Caco-2 (cell line): ENCODE measurements around the gene TSR3. TPM values are rescaled to one million over a fixed set of nuclear protein-coding genes. Genes with fewer than 3 reads are reported as not detected.

Source experiments
- BruUV-seq: library from RNA; stranded (reverse); fragments of 400-500 nt; replicated peaks from 2 replicates; lab custom pipeline; 2021; lab: Mats Ljungman, UMichigan
- CTCF ChIA-PET: fragments of 300-600 bp; sonication (Branson Sonifier 250); formaldehyde crosslinking; loops from one replicate; lab custom pipeline; 2022; ENCODE audit warnings: antibody characterized with exemption; lab: Charles Lee
- POLR2A ChIA-PET: fragments of 300-600 bp; sonication (Branson Sonifier 250); formaldehyde crosslinking; loops from one replicate; lab custom pipeline; 2022; ENCODE audit warnings: antibody characterized with exemption; lab: Charles Lee
- DNase-seq, 2 experiments: peaks; one replicate each; pipeline versions ENCODE4 v3.0.0 to v3.0.0-alpha.2; 2020 to 2022
- H3K27me3 ChIP-seq: replicated peaks from 2 replicates; pipeline ENCODE4 v1.6.0; 2011; ENCODE audit warnings: low read length; ENCODE audit not compliant: control insufficient read depth, insufficient read depth
- H3K36me3 ChIP-seq: 2 replicates; pipeline ENCODE4 v1.5.1; 2011; ENCODE audit warnings: low read length; ENCODE audit not compliant: control insufficient read depth, insufficient read depth
- H3K4me1 ChIP-seq: fragments of 250-450 bp; sonication (Bioruptor Pico); 2 replicates; pipeline ENCODE4 v1.5.1; 2020; ENCODE audit warnings: mild to moderate bottlenecking
- H3K4me3 ChIP-seq: 2 replicates; pipeline ENCODE4 v1.5.1; 2011; ENCODE audit warnings: low read depth, mild to moderate bottlenecking, control low read depth, low read length
- H3K9me3 ChIP-seq: fragments of 250-450 bp; sonication (Bioruptor Pico); 2 replicates; pipeline ENCODE4 v1.5.1; 2020; ENCODE audit warnings: mild to moderate bottlenecking, moderate library complexity
- H3K27ac Mint-ChIP-seq: one replicate; pipeline ENCODE4 v1.8.0; 2022; ENCODE audit warnings: mixed read lengths; ENCODE audit not compliant: unreplicated experiment
- H3K27me3 Mint-ChIP-seq: one replicate; pipeline ENCODE4 v1.8.0; 2022; ENCODE audit warnings: mixed read lengths; ENCODE audit not compliant: insufficient read depth, unreplicated experiment
- H3K36me3 Mint-ChIP-seq: one replicate; pipeline ENCODE4 v1.8.0; 2022; ENCODE audit warnings: mild to moderate bottlenecking, mixed read lengths; ENCODE audit not compliant: insufficient read depth, unreplicated experiment
- H3K4me1 Mint-ChIP-seq: one replicate; pipeline ENCODE4 v1.8.0; 2022; ENCODE audit warnings: low read depth, mixed read lengths; ENCODE audit not compliant: unreplicated experiment
- H3K4me3 Mint-ChIP-seq: one replicate; pipeline ENCODE4 v1.8.0; 2022; ENCODE audit warnings: mild to moderate bottlenecking, moderate library complexity, mixed read lengths; ENCODE audit not compliant: unreplicated experiment
- H3K9me3 Mint-ChIP-seq: one replicate; pipeline ENCODE4 v1.8.0; 2022; ENCODE audit warnings: mixed read lengths; ENCODE audit not compliant: unreplicated experiment
- CTCF ChIP-seq, 2 experiments: fragments of 200-600 bp in 1 of 2; IDR thresholded peaks; 1 replicate in 1 of 2; 2 replicates in 1 of 2; pipeline versions ENCODE4 v1.5.1 to v1.8.0; 2011 to 2022; ENCODE audit warnings: antibody characterized with exemption in 1 of 2, control low read depth in 1 of 2, inconsistent platforms in 1 of 2, low read depth in 1 of 2, low read length in 1 of 2, mild to moderate bottlenecking in 1 of 2, moderate library complexity in 1 of 2; ENCODE audit not compliant: insufficient read depth in 1 of 2, severe bottlenecking in 1 of 2, unreplicated experiment in 1 of 2
- intact Hi-C: fragments of 100-400 bp; cut with micrococcal nuclease; formaldehyde crosslinking; loops from one replicate; pipeline ENCODE4 v1.10.0; 2022; ENCODE audit not compliant: unreplicated experiment
- total RNA-seq: library from RNA; stranded (reverse); gene quantifications from 2 replicates; pipeline ENCODE4 v1.2.3, GENCODE V29; 2022

Gene TSR3
- total RNA-seq, 1 experiment from 2014 or later, result 48.6 TPM

GRCh38 chr16:1306334-1306733 lies 45.3 kb downstream of the TSR3 start:
- Mint-ChIP-seq H3K27me3 (no peaks in the 10 kb centered on the region), H3K9me3 (no peaks in the 10 kb centered on the region), H3K4me3 (no peak overlapping the region), H3K4me1 (no peaks in the 10 kb centered on the region), H3K36me3 (peaks cover 12% of the 10 kb centered on the region), H3K27ac (no peak overlapping the region)
- Histone ChIP-seq H3K27me3 (no peaks in the 10 kb centered on the region), H3K4me3 (no peak overlapping the region), H3K36me3 (no peaks in the 10 kb centered on the region), H3K4me1 (peaks cover 1% of the 10 kb centered on the region; the same call in 1 of the 2 replicates), H3K9me3 (no peaks in the 10 kb centered on the region)
- TF ChIP-seq CTCF (IDR thresholded peaks at IDR 0.05; ENCODE audit: insufficient read depth in 1 of 2, low read depth in 1 of 2, low read length in 1 of 2, severe bottlenecking in 1 of 2, unreplicated experiment in 1 of 2), result no peak
- no TSS peak for BruUV-seq
- no peak for DNase-seq
- POLR2A ChIA-PET, result no interaction called here
- intact Hi-C loops, result no loop called here
- CTCF ChIA-PET, result interaction anchor here (0.6 kb wide), 1 partner anchor 1220 kb away, joined by 3 read pairs; no protein-coding TSS in a partner anchor

- POLR2A ChIA-PET, result no interaction called here
- Histone ChIP-seq H3K9me3 (no peaks in the 10 kb centered on the region), H3K4me1 (peaks cover 1% of the 10 kb centered on the region), H3K4me3 (no peak overlapping the region), H3K36me3 (no peaks in the 10 kb centered on the region), H3K27me3 (no peaks in the 10 kb centered on the region)
- Mint-ChIP-seq H3K27ac (no peak overlapping the region), H3K36me3 (peaks cover 8% of the 10 kb centered on the region), H3K4me3 (no peak overlapping the region), H3K9me3 (no peaks in the 10 kb centered on the region), H3K27me3 (no peaks in the 10 kb centered on the region), H3K4me1 (no peaks in the 10 kb centered on the region)
- DNase-seq, result no peak
- intact Hi-C loops, result no loop called here
- no TSS peak for BruUV-seq
- no peak for TF ChIP-seq CTCF (IDR thresholded peaks at IDR 0.05; ENCODE audit: insufficient read depth in 1 of 2, low read depth in 1 of 2, low read length in 1 of 2, severe bottlenecking in 1 of 2, unreplicated experiment in 1 of 2)
- CTCF ChIA-PET, result no interaction called here
Measured at GRCh38 chr16:1305823-1306222, 45.9 kb downstream of the TSR3 start.

GRCh38 chr16:1301562-1301961 lies 50.1 kb downstream of the TSR3 start:
- peaks cover 33% of the 10 kb centered on the region for H3K4me1 ChIP-seq

More at GRCh38 chr16:1301562-1301961, 50.1 kb downstream of the TSR3 start:
- H3K36me3 ChIP-seq, result no peaks in the 10 kb centered on the region
- H3K9me3 Mint-ChIP-seq, result no peaks in the 10 kb centered on the region
- peaks cover 9% of the 10 kb centered on the region for H3K4me1 Mint-ChIP-seq
- H3K27me3 ChIP-seq, result no peaks in the 10 kb centered on the region
- H3K4me3 Mint-ChIP-seq, result no peak overlapping the region
- POLR2A ChIA-PET, result no interaction called here
- CTCF ChIA-PET, result no interaction called here
- H3K27ac Mint-ChIP-seq, result peak overlapping the region; percentile 53
- intact Hi-C loops, result no loop called here
- no peak for DNase-seq
- no peak for TF ChIP-seq CTCF (IDR thresholded peaks at IDR 0.05; ENCODE audit: insufficient read depth in 1 of 2, low read depth in 1 of 2, low read length in 1 of 2, severe bottlenecking in 1 of 2, unreplicated experiment in 1 of 2)
- BruUV-seq, result no TSS peak
- H3K9me3 ChIP-seq, result no peaks in the 10 kb centered on the region
- H3K27me3 Mint-ChIP-seq, result no peaks in the 10 kb centered on the region
- H3K4me3 ChIP-seq, result no peak overlapping the region
- H3K36me3 Mint-ChIP-seq, result peaks cover 5% of the 10 kb centered on the region
